Subcutaneous adipose tissue (tissue), 4 donors: Measurements from ENCODE around the gene B3GALNT2. TPM values are rescaled to one million over a fixed set of nuclear protein-coding genes. Genes with fewer than 3 reads are reported as not detected.

Experiments used
- total RNA-seq, 4 donors: library from RNA; depleted of rRNA; stranded (reverse); fragments of >200 nt; gene quantifications; one replicate each; pipeline ENCODE4 v1.1.0, GENCODE V29; 2016
- TF ChIP-seq, protein P1 (sequence below): fragments of 450-650 bp; IDR thresholded peaks from one replicate; pipeline ENCODE4 v1.5.1; 2016; ENCODE audit warnings: low read depth, mild to moderate bottlenecking, control low read depth, antibody characterized with exemption, moderate library complexity

B3GALNT2 gene
- total RNA-seq, 4 donors from 2014 or later = 15.4 to 19.4 (median 17.5) TPM

DNA sequence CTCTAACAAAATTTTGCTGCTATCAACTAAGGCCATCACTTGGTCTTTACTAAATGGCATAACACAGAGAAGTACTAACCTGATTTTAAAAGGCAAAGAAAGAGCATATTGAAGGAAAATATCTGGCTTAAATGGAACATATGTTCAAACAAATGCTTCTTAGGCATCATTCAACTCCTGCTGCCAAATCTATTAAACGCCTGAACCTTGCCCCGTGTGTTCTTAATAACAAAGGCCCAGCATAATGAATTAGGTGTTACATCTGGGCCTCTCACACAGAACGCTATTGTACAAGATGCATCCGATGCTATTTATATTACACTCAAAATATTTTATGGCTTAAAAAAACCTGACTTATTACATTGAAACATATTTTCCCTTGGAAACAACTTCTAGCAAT, 48.4 kb downstream of the B3GALNT2 start:
- TF ChIP-seq, protein P1, sequence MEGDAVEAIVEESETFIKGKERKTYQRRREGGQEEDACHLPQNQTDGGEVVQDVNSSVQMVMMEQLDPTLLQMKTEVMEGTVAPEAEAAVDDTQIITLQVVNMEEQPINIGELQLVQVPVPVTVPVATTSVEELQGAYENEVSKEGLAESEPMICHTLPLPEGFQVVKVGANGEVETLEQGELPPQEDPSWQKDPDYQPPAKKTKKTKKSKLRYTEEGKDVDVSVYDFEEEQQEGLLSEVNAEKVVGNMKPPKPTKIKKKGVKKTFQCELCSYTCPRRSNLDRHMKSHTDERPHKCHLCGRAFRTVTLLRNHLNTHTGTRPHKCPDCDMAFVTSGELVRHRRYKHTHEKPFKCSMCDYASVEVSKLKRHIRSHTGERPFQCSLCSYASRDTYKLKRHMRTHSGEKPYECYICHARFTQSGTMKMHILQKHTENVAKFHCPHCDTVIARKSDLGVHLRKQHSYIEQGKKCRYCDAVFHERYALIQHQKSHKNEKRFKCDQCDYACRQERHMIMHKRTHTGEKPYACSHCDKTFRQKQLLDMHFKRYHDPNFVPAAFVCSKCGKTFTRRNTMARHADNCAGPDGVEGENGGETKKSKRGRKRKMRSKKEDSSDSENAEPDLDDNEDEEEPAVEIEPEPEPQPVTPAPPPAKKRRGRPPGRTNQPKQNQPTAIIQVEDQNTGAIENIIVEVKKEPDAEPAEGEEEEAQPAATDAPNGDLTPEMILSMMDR = no peak

DNA sequence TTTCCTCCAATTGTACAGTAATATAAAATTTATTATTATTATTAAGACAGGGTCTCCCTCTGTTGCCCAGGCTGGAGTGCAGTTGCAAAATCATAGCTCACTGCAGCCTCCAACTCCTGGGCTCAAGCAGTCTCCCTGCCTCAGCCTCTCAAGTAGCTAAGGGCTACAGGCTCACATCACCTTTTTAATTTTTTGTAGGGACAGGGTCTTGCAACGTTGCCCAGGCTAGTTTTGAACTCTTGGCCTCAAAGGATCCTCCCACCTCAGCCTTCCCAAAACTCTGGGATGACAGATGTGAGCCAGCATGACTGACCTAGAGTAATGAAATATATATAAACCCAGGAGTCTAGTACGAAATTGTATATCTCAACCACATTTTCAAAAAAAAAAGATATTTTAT, 49.2 kb downstream of the B3GALNT2 start:
- TF ChIP-seq, protein P1 = no peak

GRCh38 chr1:235454021-235454420, 50.2 kb downstream of the B3GALNT2 start:
- TF ChIP-seq, protein P1 = no peak

DNA sequence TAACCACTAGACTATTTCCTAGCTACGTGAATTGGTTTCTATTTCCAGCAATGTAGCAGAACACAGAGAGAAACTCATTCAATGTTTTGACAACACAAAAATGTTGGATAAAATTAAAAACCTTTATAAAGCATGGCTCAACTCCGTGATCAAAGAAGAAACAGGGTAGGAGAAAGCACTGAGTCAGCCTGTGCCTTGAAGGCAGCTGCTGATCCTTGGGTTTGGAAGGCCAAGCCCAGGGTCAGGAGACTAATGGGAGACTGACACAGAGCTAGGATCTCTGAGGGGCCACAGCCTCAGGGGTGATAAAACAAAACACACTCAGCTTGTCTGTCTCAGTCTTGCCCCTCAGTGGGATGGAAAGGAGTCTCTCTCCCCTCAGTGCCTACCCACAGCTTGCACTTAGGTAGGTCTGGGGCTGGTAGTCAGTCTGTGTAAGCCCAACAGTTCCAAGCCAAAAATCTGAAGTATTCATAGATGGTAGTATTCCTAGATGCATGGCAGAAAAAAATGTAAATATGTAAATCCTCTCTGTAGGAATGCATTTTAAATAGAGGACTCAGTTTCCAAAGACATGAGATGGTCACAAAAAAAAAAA, 53.3 kb downstream of the B3GALNT2 start:
- TF ChIP-seq, protein P1 = no peak

DNA sequence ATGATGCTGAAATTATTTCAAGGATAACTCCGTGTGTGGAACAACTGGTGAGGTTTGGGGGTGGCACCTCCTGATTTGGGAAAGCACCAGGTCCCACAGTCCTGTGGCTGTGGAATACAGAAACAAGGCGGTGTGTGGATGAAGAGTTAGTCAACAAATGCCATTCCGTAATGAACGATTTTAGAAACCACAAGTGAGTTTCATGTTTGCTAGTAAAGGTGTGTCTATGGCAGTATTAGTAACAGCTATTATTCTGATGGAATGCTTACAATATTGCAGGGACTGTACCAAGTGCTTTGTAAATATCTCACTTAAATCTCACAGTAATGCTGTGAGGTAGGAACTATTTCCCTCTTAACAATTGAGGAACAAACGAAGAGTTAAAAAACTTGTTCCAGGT, 53.8 kb downstream of the B3GALNT2 start:
- TF ChIP-seq, protein P1 = no peak

GRCh38 chr1:235448616-235449015, 55.6 kb downstream of the B3GALNT2 start:
- TF ChIP-seq, protein P1 = no peak

GRCh38 chr1:235442788-235443429, 61.3 kb downstream of the B3GALNT2 start:
- TF ChIP-seq, protein P1 = no peak
